ENCODE measurements around the gene TMEM131.

TMEM131 gene

DNA sequence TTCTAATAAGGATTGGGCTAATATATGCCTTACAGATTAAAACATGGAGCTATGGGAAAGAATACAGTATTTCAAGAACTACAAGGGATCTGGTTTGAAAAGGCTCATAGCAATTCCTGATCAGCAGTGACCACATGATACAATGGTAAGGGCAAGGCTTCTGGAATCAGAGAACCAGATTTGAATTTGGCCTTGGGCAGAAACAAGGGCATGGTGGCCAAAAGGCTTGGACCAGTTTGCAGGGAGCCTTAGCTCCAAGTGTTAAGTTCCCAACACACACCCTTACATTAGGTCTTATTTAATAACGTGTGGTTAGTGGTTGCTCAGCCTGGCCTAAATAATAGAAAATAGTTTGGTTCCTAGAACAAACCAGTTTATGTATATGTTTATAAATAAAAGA lies 194.7 kb downstream of the TMEM131 start:
- TF ChIP-seq, protein P1, sequence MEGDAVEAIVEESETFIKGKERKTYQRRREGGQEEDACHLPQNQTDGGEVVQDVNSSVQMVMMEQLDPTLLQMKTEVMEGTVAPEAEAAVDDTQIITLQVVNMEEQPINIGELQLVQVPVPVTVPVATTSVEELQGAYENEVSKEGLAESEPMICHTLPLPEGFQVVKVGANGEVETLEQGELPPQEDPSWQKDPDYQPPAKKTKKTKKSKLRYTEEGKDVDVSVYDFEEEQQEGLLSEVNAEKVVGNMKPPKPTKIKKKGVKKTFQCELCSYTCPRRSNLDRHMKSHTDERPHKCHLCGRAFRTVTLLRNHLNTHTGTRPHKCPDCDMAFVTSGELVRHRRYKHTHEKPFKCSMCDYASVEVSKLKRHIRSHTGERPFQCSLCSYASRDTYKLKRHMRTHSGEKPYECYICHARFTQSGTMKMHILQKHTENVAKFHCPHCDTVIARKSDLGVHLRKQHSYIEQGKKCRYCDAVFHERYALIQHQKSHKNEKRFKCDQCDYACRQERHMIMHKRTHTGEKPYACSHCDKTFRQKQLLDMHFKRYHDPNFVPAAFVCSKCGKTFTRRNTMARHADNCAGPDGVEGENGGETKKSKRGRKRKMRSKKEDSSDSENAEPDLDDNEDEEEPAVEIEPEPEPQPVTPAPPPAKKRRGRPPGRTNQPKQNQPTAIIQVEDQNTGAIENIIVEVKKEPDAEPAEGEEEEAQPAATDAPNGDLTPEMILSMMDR (IDR thresholded peaks at IDR 0.05; ENCODE audit: extremely low read depth, insufficient read depth, missing control alignments): no peak
- no peak for DNase-seq (ENCODE audit: low spot score)
- in situ Hi-C loops (cut with MboI; ENCODE audit: low pct_unique_long_range_greater_than_20kb, low sequenced_read_pairs, unreplicated experiment): loop anchor here (25.0 kb wide), 1 partner anchor 586 kb away; no protein-coding TSS in a partner anchor

DNA sequence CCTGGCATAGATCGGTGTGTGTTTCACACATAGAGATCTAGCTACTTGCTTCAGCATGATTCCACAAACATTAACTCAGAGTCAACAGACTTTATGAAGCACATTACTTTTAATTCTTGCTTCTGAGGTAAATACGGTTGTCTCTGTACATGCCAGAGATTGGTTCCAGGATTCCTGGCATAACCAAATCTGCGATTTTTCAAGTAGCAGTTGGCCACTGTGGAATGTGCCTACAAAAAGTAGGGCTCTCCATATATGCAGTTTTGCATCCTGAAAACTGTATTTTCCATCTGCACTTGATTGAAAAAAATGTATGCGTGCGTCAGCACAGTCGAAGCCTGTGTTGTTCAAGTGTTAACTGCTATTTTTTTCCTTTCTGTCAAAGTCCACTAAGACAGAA lies 197.3 kb downstream of the TMEM131 start:
- in situ Hi-C loops (cut with MboI; ENCODE audit: low pct_unique_long_range_greater_than_20kb, low sequenced_read_pairs, unreplicated experiment): no loop called here
- DNase-seq (ENCODE audit: low spot score): no peak
- TF ChIP-seq, protein P1 (IDR thresholded peaks at IDR 0.05; ENCODE audit: extremely low read depth, insufficient read depth, missing control alignments): no peak

DNA sequence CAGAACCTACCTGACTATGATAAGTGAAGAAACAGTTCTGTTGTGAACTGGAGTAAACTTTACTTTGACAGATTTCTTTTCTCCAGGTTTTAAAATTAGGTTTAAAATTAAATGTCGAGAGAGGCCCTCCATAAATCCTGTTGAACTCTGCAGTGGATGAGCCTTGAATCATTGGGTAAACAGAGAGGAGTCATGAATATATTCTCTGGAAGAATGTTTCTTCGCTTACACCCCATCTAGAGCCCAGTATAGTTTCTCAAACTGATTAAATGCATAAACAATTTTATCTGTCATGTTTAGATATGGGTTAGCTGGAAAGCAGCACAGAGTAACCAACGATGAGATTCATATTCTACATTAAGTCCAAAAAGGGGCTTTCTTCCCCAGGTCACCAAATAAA lies 198.4 kb downstream of the TMEM131 start:
- DNase-seq (ENCODE audit: low spot score): no peak
- in situ Hi-C loops (cut with MboI; ENCODE audit: low pct_unique_long_range_greater_than_20kb, low sequenced_read_pairs, unreplicated experiment): no loop called here
- TF ChIP-seq, protein P1 (IDR thresholded peaks at IDR 0.05; ENCODE audit: extremely low read depth, insufficient read depth, missing control alignments): no peak

DNA sequence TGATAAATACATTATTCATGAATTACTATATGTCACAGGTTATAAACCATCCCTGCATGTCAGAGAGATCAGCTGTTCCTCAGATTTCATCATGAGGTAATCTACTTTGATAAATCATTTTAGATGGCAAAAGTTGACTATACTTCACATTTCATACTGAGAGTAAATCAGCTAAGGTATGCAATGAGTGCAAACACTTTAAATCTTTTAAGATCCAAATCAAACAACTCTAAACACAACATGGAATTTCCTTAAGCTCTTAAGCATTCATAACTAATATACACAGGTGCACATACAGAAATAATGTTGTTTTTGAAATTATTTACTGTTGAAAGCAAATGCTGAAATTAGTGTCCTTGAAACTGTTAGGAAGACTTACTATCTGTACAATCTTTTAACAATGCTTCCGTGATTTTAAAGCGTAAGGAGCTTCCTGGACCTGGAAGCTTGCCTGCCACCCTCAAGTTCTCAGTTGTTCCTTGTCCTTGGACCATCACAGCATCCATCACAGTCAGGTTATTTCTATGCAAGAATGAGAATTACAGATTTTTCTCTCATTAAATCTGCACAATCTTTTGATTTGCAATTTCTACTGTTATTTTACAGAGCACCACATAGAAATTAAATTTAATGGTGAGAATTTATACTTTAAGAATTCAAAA lies 199.2 kb downstream of the TMEM131 start:
- in situ Hi-C loops (cut with MboI; ENCODE audit: low pct_unique_long_range_greater_than_20kb, low sequenced_read_pairs, unreplicated experiment): no loop called here
- TF ChIP-seq, protein P1 (IDR thresholded peaks at IDR 0.05; ENCODE audit: extremely low read depth, insufficient read depth, missing control alignments): no peak

DNA sequence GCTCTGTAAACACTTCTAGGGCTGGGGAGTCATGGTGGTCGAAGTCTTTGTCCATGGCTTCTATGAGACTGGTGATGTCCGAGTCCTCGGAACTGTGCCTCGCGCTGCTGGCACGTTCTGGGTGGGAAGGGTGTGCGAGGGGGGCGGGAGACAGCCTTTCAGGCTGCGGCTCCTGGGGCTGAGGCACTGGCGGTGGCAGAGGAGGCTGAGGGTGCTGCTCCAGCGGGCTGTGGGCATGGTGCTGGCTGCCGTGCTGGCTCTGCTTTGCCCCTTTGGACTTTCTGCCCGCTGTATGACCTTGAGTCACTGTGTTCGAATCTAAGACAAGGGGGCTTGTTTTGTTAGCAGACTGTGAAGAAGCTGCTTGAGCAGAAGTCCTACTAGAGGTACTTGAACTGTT lies 203.3 kb downstream of the TMEM131 start:
- in situ Hi-C loops (cut with MboI; ENCODE audit: low pct_unique_long_range_greater_than_20kb, low sequenced_read_pairs, unreplicated experiment): no loop called here
- TF ChIP-seq, protein P1 (IDR thresholded peaks at IDR 0.05; ENCODE audit: extremely low read depth, insufficient read depth, missing control alignments): no peak

More for the DNA sequence above, 199.2 kb downstream of the TMEM131 start:
- DNase-seq (ENCODE audit: low spot score): no peak

DNA sequence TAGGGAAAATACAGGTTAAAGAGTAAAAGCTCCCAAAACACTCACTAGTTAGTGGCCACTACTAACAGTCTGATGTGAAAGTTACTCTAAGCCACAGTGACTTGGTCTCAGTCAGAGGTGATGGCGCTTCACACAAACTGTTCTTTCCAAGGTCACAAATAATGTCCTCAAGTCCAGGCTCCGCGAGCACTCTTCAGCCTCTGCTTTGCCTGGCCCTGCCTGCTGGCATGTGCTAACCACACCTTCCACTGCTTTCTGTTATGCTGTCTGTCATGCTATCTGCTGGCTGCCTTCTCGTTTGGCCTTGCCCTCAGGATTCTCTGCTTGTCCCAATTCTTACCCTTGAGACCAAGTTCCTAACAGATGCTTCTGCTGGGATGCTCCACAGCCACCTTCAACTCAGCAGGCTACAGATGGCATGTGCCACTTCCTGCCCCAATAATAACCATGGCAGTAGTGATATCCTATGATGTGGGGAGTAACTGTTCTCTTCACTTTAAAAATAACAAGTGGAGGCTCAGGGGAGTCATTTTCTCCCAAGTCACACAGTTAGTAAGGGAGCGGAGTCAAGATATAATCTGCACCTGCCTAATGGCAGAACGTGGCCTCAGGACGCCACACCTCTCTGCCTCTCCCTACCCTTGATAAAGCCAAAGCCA lies 206.6 kb downstream of the TMEM131 start:
- in situ Hi-C loops (cut with MboI; ENCODE audit: low pct_unique_long_range_greater_than_20kb, low sequenced_read_pairs, unreplicated experiment): no loop called here
- DNase-seq (ENCODE audit: low spot score): no peak
- TF ChIP-seq, protein P1 (IDR thresholded peaks at IDR 0.05; ENCODE audit: extremely low read depth, insufficient read depth, missing control alignments): no peak

More for the DNA sequence above, 203.3 kb downstream of the TMEM131 start:
- no peak for DNase-seq (ENCODE audit: low spot score)

All from GM13977 (cell line).